ENCODE measurements around the gene BEND6.
"Not testable (repeated sequence)": the region's sequence is repeated elsewhere in the genome, so short reads cannot be mapped to it uniquely, and the experiment has no call there.

Gene BEND6

DNA sequence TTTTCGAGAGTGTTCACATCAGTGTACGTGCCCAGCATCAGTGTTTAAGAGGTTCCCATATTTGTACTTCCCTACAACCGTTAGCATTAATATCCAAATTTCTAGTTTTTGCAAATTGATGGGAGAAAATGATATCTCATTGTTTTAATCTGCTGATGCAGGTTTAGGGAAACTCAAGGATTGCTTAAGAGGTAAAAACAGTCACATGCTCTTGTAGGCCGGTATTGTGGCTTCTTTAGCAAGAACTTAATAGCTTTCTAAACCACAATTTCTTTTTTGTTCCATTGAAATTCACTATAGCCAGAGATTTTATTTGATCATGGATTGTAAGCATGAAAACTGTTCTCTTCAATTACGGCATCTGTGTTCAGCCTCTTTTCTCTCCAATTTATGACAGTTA lies 29.5 kb downstream of the BEND6 start:
- no peak for DNase-seq (ENCODE audit: low read depth in 2 of 2)

DNA sequence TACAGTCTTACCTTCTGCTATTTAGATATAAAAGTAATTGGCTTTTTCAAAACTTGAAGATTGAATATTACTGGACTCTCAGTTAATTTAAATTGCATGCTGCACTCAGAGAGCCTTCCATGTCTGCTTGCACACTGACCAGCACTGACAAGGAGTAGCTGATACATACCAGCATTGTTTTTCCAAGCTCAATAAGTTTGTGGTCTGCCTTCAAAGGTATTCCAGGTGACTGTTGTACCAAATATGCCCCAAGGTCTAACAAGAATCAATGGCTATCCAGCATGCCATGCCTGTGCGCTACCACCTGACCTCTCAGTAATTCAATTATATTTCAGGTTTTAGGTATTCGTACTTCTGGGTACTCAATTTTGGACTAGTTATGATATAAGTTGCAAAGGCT lies 30.0 kb downstream of the BEND6 start:
- no peak for DNase-seq (ENCODE audit: low read depth in 2 of 2)

DNA sequence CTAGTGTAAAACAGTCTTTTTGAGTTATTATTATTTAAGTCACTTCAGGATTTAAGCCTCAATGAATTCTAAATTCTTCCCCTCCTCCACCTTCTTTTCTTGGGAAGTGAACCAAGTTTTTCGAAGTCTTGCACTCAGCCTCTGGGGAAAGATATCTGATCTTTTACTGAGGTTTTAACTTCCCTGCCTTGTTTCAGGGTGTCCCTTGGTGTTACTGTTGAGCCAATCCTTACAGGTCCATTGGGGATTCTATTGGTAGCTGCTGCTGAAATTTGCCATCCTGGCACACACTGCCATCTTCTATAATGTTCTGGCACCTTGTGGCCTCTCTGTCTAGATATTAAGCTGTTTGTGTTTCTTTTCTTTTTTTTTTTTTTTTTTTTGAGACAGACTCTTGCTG lies 31.7 kb downstream of the BEND6 start:
- DNase-seq (ENCODE audit: low read depth in 2 of 2): no peak

DNA sequence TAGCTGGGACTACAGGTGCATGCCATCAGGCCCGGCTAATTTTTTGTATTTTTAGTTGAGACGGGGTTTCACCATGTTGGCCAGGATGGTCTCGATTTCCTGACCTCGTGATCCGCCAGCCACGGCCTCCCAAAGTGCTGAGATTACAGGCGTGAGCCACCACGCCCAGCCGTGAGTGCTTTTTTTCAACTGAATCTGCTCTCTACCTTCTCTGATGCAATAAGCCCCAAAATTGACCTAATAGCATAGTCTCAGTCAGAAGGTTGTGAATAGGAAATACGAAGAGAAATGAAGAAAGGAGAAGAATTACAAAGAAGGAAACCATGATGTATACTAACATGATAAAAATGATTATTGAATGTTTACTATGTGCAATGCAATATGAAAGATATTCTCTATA lies 33.2 kb downstream of the BEND6 start:
- no peak for DNase-seq (ENCODE audit: low read depth in 2 of 2)

DNA sequence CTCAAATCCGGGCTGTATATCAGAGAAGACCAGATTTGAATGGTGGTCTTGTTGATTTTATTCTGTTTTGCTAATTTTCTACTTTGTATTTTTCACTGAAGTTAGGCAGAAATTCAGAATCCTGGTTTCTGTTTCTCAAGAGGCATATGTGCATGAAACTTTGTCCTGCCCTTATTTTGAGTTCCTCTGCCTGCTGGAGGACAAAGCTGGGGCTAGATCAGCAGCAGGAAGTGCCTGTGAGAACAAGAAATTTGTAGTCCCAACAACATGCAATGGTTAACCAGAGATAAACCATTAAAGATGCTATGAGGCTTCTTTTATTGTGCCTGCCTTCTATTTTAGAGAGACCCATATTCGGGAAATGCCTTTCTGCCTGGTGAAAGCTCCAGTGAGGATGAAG lies 37.1 kb downstream of the BEND6 start:
- no peak for DNase-seq (ENCODE audit: low read depth in 2 of 2)

DNA sequence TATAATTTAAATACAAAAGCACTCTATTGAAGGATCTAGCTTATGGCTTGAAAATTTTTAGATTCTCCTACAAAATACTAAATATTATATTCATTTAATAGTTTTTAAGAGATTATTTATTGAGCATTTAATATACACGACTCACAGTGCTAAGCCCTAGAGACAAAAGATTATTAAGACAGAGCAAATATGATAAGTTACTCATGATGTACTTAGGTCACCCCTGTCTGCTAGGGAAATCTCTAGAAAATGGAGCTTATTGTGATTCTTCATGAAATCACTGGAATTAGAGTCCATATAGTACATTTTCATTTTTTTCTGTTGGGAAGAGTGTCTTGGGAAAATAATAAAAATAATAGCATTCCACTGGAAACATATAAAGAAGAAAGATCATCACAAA lies 37.8 kb downstream of the BEND6 start:
- DNase-seq (ENCODE audit: low read depth in 2 of 2): no peak

DNA sequence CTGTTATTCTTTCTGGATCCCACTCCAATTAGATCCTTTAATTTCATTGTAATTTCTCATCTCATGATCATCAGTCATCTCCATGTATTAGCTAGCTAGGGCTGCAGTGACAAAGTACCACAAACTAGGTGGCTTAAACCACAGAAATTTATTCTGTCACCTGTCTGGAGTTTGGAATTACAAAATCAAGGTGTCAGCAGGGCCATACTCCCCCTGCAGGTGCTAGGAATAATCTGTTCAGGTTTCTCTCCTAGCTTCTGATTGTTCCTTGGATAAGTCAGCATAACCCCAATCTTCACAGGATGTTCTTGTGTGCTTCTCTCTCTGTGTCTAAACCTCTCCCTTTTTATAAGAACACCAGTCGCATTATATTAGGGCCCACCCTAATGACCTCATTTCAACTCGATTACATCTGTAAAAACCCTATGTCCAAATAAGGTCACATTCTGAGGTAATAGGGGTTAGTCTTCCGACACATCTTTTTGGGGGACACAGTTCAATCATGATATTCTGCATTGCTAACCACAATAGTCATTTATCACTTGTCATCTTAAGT lies 40.5 kb downstream of the BEND6 start:
- DNase-seq (ENCODE audit: low read depth in 2 of 2): no peak

DNA sequence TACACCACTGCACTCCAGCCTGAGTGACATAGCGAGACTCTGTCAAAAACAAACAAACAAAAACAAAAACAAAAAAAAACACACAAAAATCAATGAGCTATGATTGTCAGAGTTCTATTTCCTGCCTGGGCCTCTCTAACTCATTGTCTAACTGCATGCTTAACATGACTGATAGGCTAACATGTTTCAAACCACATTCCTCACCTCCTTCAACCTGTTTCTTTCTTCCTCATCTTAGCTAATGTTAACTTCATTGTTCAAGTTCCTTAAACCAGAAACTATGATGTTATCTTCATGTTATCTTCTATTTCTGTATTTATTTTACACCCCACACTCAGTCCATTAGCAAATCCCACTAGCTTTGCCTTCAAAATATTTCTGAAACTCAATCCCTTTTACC lies 41.5 kb downstream of the BEND6 start:
- no peak for DNase-seq (ENCODE audit: low read depth in 2 of 2)

DNA sequence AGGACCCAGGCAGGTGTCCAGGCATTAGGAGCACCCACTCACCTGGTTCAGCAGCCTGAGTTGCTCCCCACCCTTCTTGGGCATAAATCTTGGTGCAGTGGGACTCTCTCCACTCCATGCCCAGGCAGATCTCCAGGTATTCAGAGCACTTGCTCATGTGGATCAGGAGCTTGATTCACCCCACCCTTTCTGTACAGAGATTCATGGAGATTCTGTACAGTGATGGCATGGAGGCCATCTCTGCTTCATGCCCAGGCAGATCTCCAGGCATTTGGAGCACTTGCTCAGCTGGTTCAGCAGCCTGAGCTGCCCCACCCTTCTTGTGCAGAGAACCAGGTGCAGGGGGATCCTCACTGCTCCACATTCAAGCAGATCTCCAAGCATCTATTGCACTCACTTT lies 44.1 kb downstream of the BEND6 start:
- no peak for DNase-seq (ENCODE audit: low read depth in 2 of 2)

DNA sequence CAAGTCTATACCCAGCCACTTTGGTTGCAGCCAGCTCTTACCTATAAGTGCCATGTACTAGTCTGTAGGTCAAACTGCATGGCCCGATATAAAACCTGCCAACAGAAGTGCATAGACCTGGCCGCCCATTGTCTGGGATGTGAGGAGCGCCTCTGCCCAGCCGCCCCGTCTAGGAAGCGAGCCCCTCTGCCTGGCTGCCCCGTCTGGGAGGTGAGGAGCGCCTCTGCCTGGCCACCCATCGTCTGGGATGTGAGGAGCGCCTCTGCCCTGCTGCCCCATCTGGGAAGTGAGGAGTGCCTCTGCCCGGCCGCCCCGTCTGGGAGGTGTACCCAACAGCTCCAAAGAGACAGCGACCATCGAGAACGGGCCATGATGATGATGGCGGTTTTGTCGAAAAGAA lies 44.8 kb downstream of the BEND6 start:
- not testable (repeated sequence) for DNase-seq (ENCODE audit: low read depth in 2 of 2)

DNA sequence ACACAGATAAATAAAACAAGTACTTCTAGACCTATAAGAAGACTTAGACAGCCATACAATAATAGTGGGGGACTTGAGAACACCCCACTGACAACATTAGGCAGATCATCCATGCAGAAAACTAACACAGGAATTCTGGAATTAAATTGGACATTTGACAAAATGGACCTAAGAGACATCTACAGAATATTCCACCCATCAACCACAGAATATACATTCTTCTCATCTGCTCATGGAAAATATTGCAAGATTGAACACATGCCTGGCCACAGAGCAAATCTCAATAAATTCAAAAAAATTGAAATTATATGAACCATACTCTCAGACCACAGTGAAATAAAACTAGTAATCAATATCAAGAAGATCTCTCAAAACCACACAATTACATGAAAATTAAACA lies 47.3 kb downstream of the BEND6 start:
- no peak for DNase-seq (ENCODE audit: low read depth in 2 of 2)

DNA sequence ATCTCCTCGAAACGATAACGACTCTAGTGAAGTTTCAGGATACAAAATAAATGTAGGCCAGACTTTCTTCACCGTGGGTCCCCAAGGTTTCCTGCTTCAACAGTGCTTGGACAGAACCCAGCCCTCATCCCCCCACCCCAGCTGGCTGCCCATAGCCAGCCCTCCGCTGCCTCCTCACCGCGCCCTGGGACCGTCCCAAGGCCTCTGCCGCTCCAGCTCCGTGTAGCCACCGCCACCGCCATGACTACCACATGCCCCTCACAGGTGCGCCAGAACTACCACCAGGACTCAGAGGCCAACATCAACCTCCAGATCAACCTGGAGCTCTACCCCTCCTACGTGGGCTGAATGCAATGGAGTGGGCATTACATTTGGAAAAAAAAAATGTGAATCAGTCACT lies 49.4 kb downstream of the BEND6 start:
- no peak for DNase-seq (ENCODE audit: low read depth in 2 of 2)

DNA sequence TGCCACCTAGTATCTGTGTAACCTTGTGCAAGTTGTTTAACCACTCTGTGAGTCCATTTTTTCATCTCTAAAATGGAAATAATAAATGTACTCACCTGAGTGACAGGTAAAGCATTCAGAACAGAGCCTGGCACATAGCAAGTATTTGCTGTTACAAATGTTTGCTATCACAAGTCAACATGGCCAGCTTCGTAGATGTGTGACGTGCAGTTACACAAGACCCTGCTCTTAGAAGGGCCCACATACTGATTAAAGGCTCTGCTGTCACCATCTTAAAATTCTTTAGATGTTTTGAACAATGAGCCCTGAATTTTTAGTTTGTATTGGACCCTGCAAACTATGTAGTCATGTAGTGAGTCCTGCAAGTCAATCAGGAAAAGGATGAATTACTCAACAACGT lies 51.2 kb downstream of the BEND6 start:
- no peak for DNase-seq (ENCODE audit: low read depth in 2 of 2)

DNA sequence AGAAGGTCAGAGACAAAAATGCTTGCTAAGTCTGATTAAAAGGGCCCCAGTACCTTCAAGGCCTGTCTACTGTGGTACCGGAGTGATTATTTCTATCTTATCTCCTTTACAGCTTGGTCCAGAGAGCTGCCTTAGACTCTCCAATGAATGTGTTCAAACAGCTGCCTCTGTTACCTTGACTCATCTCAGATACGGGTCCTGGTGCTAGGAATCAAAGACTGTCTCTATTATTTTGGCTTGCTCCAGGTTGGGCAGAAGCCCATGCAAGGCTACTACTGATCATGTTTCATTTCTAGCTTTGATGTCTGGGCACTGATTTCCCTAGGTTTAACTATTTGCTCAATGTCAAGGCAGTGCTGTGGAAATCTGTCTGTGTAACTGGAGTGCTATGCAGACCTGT lies 53.2 kb downstream of the BEND6 start:
- DNase-seq (ENCODE audit: low read depth in 2 of 2): not testable (repeated sequence)

DNA sequence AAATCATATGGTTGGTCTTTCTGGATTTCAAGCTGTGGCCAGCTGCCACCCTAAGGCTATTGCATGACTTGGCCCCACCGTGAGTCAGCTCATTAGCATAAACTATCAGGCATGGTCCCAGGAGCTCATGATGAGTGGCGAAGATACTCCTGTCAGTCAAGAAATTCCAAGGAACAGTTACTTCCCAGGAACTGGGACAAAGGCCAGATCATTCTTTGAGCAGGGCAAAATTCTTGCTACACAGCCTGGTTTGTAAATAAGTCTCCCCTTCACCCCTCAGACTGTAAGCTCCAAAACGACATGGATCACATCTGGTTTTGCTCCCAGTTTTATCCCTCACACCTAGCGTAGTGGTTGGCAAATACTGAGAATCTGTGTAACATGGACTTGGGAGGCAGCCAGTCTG lies 58.6 kb downstream of the BEND6 start:
- DNase-seq (ENCODE audit: low read depth in 2 of 2): no peak

DNA sequence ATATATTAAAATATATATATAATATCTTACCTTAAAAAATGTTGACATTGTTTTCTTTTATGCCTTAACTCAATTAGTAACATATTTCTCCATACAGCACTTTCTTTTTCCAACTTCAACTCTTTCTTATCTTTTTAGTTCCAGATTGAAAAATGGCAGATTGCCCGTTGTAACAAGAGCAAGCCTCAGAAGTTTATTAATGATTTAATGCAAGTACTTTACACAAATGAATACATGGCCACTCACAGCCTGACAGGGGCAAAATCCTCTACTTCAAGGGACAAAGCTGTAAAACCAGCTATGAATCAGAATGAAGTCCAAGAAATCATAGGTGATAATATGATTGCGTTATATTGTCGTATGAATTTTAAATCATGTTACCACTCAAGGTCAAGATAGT lies 62.2 kb downstream of the BEND6 start:
- DNase-seq (ENCODE audit: low read depth in 2 of 2): no peak

DNA sequence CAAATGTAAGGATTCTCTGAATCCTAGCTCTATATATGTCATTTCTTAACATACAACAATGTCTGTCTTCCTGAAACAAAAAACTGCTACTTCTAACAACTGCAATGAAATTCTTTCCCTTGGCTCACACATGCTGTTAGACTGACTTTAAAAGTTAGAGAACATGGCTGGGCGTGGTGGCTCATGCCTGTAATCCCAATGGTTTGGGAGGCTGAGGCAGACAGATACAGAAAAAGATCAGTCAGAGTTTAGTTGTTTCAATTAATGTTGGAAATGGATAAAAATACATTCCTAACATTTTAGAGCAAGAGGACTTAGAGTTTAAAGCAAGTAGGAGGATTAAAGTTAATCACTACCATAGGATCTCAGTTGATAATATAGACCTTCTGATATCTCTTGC lies 62.9 kb downstream of the BEND6 start:
- DNase-seq (ENCODE audit: low read depth in 2 of 2): no peak

DNA sequence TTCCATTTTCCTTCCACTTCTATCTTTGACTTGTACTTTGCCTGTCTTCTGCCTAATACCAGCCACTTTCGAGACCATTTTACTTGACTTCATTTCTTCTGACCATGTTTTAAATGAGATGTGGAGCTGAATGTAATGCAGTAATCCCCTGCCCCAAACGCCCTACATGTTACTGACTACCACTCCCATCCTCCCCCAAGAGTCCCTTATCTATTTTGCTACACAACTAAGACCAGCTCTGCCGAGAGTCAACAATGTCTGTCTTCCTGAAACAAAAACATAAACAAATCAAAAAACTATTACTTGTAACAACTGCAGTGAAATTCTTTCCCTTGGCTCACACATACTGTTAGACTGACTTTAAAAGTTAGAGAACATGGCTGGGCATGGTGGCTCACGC lies 64.5 kb downstream of the BEND6 start:
- DNase-seq (ENCODE audit: low read depth in 2 of 2): no peak

DNA sequence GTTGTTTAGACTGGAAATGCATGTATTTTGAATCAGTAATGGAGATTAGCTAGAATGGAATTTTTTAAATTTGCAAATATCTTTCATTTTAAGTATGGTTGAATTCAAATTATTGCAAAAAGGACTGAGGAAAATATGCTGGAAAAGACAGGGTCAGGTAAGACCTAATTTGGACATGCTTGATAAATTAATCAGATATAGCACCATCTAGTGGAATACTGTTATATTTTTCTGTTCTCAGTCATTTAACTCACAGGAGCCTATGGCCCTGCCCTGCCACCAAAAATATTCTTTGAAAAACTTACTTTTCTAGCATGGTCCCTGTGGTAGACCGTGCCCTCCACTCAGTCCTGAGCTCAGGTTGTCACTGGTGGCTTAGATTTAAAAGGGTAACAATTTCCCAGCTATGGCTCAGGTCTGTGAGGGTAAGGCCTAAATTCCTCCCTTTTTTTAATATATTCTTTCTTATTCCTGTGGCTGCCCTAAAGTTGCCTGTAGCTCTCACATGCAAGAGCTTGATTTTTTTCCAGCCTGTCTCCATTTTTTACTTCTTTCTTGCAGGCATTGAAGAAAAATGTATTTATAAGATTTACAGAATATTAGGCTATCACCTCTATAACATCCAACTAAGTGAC lies 66.3 kb downstream of the BEND6 start:
- DNase-seq (ENCODE audit: low read depth in 2 of 2): no peak

DNA sequence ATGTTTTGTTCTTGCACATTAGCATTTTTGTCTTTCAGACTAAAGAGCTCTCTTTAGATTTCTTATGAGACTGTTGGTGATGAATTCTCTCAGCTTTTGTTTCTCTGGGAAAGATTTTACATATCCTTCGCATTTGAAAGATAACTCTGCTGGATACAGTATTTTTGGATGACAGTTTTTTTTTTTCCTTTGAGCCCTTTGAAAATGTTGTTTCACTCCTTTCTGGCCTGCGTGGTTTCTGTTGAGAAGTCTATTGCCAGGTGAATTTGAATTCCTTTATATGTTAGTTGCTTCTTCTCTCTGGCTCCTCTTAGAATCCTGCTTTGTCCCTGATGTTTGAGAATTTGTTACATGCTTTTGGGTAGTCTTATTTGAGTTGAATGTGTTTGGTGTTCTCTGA lies 69.4 kb downstream of the BEND6 start:
- DNase-seq (ENCODE audit: low read depth in 2 of 2): no peak

DNA sequence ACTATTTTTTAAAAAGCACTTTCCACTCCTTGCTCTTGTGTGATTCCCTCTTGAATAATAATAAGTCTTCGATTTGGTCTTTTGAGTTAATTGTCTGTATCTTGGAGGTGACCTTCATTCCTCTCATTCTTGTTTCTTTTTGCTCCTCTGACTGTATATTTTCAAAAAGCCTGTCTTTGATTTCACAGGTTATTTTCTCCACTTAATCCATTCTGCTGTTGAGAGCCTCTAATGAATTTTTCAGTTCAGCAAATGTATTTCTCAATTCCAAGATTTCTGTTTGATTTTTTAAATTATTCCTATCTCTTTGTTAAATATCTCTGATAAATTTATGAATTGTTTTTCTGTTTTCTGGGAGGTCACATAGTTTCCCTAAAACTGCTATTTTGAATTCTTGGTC lies 69.9 kb downstream of the BEND6 start:
- no peak for DNase-seq (ENCODE audit: low read depth in 2 of 2)

DNA sequence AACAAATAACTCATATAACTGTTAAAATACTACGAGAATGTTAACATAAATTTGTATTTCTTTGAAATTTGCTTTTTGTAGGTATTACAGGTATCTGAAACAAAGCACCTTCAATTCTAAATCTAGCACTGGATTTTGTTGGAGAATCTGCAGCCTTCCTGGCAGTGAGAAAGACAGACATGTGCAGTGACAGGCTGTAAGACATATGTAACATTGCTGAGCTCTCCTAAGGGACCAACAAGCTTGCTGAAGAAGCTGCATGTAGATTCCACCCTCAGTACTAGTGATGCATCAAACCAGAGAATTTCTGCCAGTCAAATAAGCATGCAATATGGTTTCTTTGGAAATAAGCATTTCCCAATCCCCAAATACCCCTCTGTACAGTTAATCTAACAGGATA lies 71.1 kb downstream of the BEND6 start:
- no peak for DNase-seq (ENCODE audit: low read depth in 2 of 2)

DNA sequence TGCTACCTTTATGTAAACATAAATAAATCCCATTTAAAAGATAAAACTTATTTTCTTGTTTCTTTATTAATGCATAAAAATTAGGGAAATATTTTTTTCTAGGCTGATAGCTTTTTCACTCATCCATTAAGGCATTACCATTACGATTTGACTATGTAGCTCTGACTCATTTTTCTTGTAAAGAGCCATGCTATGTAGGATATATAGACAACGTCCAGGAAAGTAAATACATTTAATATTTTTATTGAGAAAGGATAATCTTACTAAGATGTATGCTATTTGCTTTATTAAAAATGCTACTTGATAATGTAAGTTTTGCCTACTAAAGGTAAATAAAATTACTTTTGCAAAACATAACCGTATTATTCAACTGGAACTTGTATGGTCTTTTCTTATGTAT lies 72.4 kb downstream of the BEND6 start:
- no peak for DNase-seq (ENCODE audit: low read depth in 2 of 2)

DNA sequence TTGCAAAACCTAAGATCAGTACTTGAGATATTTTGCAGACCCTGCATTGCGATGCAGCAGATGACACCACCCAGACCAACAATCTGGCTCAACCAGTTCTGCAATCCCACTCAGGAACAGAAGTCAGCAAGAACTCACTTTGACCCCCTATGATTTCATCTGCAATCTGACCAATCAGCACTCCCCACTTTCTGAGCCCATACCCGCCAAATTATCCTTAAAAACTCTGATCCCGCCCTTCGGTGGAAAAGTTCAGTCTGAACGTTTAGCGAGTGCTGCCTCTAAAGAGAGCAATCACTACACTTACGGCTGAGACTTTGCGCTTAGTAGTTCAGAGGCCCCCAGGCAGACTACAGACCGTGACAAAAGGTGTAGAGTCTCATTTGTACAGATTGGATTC lies 74.3 kb downstream of the BEND6 start:
- no peak for DNase-seq (ENCODE audit: low read depth in 2 of 2)
